A673 (cell line): Measurements from ENCODE around the gene C2CD3.

ENCODE experiments used
- EZH2 ChIP-seq: fragments of 200-600 bp; sonication (generic); IDR thresholded peaks from 2 replicates; pipeline ENCODE4 v1.6.1; 2017; ENCODE audit warnings: borderline replicate concordance, low read depth, mild to moderate bottlenecking, mixed read lengths, antibody characterized with exemption, low read length; ENCODE audit not compliant: poor library complexity, severe bottlenecking
- TF ChIP-seq, protein P1 (sequence below): fragments of 300-800, 200-600 bp; sonication (generic); conservative IDR thresholded peaks from 2 replicates; pipeline ENCODE4 v1.5.1; 2017; ENCODE audit warnings: low read depth, mild to moderate bottlenecking, antibody characterized with exemption, low read length, moderate library complexity, mixed read lengths

- TF ChIP-seq EZH2: no peak
- TF ChIP-seq, protein P1, sequence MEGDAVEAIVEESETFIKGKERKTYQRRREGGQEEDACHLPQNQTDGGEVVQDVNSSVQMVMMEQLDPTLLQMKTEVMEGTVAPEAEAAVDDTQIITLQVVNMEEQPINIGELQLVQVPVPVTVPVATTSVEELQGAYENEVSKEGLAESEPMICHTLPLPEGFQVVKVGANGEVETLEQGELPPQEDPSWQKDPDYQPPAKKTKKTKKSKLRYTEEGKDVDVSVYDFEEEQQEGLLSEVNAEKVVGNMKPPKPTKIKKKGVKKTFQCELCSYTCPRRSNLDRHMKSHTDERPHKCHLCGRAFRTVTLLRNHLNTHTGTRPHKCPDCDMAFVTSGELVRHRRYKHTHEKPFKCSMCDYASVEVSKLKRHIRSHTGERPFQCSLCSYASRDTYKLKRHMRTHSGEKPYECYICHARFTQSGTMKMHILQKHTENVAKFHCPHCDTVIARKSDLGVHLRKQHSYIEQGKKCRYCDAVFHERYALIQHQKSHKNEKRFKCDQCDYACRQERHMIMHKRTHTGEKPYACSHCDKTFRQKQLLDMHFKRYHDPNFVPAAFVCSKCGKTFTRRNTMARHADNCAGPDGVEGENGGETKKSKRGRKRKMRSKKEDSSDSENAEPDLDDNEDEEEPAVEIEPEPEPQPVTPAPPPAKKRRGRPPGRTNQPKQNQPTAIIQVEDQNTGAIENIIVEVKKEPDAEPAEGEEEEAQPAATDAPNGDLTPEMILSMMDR: no peak
Measured at GRCh38 chr11:74185285-74185684, 14.5 kb upstream of the C2CD3 start.
